Endothelial cell of umbilical vein (primary cell): ENCODE measurements around the gene IL1RL2.

Source experiments
- CTCF ChIP-seq, 2 donors: IDR thresholded peaks; 1 replicate in 1 of 2; 2 replicates in 1 of 2; pipeline ENCODE4 v1.5.1; 2011; ENCODE audit warnings: low read length in 2 of 2, mild to moderate bottlenecking in 2 of 2, moderate library complexity in 2 of 2, control low read depth in 1 of 2, inconsistent platforms in 1 of 2, low read depth in 1 of 2; ENCODE audit not compliant: insufficient read depth in 1 of 2; ENCODE audit errors: extremely low read depth in 1 of 2
- EZH2 ChIP-seq: IDR thresholded peaks from 2 replicates; pipeline ENCODE4 v1.6.1; 2012; ENCODE audit warnings: borderline replicate concordance, low read depth, mild to moderate bottlenecking, moderate library complexity, low read length, inconsistent platforms; ENCODE audit not compliant: severe bottlenecking
- POLR2A ChIP-seq: IDR thresholded peaks from 2 replicates; pipeline ENCODE4 v1.6.1; 2012; ENCODE audit warnings: low read depth, mild to moderate bottlenecking, control low read depth, low read length

GRCh38 chr2:102276549-102277201 lies 89.9 kb downstream of the IL1RL2 start:
- TF ChIP-seq EZH2 (no peak), CTCF (IDR thresholded peaks at IDR 0.05; ENCODE audit: extremely low read depth in 1 of 2, insufficient read depth in 1 of 2, low read depth in 1 of 2, low read length in 2 of 2) (no peak), POLR2A (no peak)
